CD4-positive, alpha-beta T cell treated with Interleukin-17A for 1 hour (primary cell): ENCODE measurements around the gene UGT2B10.
"Not testable (repeated sequence)": the region's sequence is repeated elsewhere in the genome, so short reads cannot be mapped to it uniquely, and the experiment has no call there.

Experiments used
- DNase-seq: peaks from one replicate; pipeline ENCODE4 v3.0.0-alpha.2; 2020

Gene UGT2B10

DNA sequence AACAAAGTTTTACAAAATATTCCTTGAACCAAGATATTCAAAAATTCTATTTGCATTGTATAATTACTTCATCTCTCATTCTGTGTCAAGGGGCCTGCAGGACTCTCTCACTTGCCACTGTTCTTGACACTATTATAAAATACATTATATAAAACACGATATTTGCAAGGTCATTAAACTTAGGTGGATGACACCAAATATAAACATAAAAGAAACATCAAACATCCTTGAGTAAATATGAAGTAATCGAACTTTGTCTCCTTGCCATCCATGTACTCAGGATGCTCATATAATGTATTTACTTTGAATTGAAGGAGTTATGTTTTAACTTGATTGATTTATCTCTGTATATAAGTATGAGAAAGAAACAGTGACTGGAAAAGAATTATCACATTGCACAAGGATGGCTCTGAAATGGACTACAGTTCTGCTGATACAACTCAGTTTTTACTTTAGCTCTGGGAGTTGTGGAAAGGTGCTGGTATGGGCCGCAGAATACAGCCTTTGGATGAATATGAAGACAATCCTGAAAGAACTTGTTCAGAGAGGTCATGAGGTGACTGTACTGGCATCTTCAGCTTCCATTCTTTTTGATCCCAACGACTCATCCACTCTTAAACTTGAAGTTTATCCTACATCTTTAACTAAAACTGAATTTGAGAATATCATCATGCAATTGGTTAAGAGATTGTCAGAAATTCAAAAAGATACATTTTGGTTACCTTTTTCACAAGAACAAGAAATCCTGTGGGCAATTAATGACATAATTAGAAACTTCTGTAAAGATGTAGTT is at the start of gene UGT2B10:
UGT2B10 (plus strand) TSS at position 378 of the 793 bp plus-strand sequence; CDS start at position 404, 26 bp downstream.
- DNase-seq = not testable (repeated sequence)

DNA sequence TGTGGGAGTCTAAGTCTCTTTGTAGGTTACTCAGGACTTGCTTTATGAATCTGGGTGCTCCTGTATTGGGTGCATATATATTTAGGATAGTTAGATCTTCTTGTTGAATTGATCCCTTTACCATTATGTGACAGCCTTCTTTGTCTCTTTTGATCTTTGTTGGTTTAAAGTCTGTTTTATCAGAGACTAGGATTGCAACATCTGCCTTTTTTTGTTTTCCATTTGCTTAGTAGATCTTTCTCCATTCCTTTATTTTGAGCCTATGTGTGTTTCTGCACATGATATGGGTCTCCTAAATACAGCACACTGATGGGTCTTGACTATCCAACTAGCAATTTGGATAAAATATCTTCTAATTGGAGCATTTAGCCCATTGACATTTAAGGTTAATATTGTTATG is 44.0 kb upstream of the UGT2B10 start:
- not testable (repeated sequence) for DNase-seq

DNA sequence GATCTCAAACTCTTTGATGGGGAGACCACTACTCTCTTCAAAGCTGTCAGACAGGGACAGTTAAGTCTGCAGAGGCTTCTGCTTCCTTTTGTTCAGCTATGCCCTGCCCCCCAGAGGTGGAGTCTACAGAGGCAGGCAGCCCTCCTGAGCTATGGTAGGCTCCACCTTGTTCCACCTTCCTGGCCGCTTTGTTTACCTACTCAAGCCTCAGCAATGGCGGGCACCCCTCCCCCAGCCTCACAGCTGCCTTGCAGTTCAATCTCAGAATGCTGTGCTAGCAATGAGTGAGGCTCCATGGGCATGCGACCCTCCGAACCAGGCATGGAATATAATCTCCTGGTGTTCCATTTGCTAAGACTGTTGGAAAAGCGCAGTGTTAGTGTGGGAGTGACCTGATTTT is 42.1 kb upstream of the UGT2B10 start:
- DNase-seq = no peak

DNA sequence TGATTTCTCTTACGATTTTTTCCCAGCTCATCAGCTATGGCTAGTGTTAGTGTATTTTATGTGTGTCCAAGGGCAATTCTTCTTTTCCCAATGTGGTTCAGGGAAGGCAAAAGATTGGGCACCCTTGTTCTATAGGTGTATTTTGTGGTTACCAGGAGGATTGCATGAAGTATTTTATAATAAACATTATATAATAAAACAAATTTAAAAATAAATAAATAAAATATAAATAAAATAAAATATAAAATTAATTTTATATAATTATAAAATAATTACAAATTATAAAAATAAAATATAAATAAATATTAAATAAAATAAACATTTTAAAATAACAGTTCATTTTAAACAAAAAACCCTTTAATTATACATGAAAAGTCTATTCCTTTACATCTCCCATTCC is 35.6 kb upstream of the UGT2B10 start:
- DNase-seq = no peak

DNA sequence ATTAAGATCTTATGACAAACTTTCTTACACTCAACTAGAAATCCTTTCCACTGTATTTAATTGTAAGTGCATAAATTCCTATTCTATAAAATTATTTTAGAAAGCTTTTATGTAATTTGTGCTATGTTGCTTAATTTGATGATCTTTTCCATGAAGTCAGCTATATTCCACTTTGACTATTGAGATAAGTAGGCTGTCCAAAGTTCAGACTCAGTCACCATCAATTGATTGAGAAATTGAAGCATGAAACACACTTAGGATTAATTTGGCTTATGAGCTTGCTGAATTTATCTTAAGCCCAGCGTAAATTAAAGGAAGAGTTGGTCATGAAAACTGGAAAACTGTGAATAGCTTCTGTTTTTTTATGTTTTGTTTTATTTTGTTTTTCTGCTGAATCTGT is 18.7 kb upstream of the UGT2B10 start:
- DNase-seq = no peak

DNA sequence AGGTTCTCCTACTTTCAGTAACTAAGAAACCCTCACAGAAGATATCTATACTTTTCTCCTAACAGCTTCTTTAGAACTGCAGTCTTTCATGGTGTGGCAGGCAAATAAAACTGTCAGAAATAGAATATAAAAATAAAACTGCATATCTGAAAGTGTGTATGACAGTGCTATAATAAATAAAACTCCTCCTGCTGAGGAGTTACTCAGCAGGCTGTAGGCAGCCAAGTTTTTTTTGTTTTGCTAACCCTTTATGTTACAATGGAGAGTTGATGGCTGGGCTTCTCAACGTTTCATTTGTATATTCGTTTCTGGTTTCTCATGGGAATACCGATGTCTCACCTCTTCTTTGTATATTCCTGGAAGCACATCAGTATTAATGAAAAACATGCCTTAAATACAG is 18.2 kb upstream of the UGT2B10 start:
- no peak for DNase-seq

DNA sequence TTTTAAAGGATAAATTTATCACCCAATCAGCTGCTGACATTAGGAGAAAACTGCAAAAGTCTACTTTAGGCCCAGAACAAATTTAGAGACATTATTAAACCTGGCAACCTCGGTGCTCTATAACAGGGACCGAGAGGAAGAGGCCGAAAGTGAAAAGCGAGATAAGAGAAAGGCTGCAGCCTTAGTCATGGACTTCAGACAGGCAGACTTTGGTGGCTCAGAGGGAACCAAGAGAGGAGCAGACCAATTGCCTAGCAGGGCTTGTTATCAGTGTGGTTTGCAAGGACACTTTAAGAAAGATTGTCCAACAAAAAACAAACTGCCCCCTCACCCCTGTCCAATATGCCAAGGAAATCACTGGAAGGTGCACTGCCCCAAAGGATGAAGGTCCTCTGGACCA is 12.8 kb upstream of the UGT2B10 start:
- DNase-seq = no peak

DNA sequence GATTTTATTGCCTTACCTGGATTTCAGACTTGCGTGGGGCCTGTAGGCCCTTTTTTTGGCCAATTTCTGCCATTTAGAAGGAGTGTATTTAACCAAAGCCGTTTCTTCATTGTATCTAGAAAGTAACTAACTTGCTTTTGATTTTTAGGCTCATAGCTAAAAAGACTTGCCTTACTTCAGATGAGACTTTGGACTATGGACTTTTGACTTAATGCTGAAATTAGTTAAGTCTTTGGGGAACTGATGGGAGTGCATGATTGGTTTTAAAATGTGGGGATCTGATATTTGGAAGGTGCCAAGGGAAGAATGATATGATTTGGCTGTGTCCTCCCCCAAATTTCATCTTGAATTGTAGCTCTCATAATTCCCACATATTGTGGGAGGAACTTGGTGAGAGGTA is 7.7 kb upstream of the UGT2B10 start:
- DNase-seq = no peak

DNA sequence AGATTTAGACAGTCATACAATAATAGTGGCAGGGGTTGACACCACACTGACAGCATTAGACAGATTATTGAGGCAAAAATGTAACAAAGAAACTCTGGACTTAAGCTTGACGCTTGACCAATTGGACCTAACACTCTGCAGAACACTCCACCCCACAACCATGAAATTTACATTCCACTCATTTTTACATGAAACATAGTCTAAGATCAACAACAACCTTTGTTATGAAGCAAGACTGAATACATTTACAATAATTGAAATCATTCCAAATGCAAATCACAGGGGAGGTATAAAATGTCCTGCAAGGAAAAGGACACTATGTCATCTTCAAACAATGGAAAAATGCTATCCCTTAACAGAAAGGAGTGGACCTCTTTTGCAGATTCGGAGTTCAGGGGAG is 4.9 kb upstream of the UGT2B10 start:
- DNase-seq = no peak

DNA sequence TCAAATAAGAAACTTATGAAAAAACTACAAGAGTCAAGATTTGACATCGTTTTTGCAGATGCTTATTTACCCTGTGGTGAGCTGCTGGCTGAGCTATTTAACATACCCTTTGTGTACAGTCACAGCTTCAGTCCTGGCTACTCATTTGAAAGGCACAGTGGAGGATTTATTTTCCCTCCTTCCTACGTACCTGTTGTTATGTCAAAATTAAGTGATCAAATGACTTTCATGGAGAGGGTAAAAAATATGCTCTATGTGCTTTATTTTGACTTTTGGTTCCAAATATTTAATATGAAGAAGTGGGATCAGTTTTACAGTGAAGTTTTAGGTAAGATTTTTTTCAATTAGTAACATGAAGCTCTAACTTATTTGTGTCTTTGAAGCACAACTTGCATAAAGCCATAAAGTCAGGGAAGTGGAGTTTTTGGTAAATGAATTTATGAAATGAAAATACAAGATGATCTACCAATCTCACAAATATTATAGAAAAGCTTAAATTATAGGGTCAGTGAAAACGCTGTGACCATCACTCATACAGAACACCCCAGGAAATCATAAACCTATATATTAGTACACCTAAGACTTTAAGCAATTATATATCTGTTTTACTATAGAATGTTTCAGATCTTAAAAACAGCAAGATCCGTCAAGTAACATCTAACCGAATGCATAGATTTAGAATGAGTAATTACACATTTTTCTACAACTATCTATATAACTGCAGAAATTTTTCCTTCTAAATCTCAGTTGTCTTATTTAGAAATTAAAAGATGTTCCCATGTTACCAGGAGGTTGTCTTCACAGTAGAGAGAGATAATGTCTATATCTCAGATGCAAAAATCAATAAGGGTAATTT is 844 bp downstream of the UGT2B10 start:
- DNase-seq = not testable (repeated sequence)

DNA sequence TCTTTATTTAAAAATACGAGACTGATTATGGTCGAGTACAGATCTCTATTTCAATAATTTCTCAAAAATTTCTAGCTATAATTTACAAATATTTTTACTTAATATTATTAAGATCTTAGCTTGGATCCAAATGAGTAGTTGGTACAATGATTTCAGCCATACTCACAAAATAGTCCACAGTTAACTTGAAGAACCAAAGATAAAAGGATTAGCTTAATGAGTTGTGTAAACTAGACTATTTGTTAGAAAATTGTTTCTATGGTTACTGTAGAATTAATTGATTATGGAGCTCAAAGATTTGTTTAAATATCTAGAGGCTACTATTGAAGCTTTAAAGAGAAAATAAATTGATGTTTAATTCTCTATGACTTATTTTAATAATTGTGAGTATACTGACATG is 1.6 kb downstream of the UGT2B10 start:
- DNase-seq = no peak

DNA sequence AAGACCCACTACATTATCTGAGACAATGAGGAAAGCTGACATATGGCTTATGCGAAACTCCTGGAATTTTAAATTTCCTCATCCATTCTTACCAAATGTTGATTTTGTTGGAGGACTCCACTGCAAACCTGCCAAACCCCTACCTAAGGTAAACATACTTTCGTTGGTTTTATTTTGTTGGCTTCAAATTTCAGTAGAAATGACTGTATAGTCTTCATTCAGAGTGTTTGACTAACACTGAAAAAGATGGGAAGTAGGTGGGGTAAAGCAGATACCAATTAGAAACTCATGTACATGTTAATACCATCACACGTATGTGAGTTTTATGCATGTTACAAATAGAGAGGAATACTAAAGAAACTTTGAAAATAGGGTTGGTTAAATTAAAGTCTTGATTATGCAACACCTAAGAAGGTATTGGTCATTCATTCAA is 2.3 kb downstream of the UGT2B10 start:
- not testable (repeated sequence) for DNase-seq

DNA sequence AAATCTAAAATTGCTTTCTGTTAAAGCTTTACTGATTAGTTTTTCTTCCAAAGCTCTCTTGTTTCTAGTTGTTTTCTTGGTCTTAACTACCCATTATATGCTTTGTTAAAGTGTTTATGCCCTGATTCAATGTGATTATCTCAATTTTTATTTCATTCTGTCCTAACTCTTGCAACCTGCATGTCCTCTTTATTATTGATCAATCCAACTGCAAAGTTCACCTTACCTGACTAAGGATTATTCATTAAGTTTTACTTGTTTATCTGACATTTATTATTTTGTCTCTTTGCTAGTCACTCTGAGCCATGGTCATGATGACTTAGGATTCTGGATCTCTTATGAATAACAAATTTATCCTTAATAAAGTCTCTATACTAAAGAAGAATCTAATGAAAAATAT is 15.8 kb downstream of the UGT2B10 start:
- no peak for DNase-seq

DNA sequence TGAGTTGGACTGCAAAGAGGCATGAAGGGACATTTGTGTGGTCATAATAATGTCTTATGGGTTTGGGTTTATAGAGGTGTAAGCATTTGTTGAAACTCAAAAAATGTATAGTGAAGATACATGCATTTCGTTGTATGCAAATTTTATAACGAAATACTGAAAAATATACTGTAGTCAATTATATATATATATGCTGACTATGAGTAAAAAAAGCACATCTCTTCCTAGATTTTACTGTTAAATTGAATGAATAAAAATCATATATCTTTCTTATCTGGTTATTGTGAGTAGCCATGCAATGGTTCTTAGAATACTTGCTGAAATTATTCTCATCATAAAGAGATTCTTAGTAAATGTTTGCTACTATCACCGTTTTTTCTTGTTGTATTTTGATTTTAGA is 34.5 kb downstream of the UGT2B10 start:
- no peak for DNase-seq

DNA sequence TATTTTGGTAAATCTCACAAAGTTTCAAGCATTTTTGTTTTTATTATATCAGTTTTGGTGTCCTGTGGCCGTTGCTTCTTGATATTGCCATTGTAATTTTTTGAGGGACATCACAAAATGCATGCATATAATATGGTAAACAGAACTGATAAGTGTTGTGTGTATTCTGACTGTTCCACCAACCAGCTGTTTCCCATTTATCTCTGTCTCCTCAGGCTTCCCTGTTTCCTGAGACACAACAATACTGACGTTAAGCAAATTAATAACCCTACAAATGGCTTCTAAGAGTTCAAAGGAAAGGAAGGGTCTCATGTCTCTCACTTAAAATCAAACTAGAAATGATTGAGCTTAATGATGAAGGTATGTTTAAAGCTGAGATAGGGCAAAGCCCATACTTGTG is 40.0 kb downstream of the UGT2B10 start:
- no peak for DNase-seq

DNA sequence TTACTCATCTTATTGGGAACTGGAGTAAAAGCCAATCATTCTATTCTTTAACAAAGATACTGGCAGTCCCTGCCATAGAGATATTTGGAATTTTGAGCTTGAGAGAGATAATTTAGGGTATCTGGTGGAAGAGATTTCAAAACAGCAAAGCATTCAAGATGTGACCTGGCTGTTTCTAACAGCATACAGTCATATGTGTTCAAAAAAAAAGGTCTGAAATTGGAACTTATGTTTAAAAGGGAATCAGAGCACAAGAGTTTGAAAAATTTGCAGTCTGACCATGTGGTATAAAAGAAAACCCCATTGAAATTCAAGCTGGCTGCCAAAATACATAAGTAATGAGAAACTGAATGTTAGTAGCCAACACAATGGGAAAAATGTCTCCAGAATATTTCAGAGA is 42.2 kb downstream of the UGT2B10 start:
- DNase-seq = no peak

DNA sequence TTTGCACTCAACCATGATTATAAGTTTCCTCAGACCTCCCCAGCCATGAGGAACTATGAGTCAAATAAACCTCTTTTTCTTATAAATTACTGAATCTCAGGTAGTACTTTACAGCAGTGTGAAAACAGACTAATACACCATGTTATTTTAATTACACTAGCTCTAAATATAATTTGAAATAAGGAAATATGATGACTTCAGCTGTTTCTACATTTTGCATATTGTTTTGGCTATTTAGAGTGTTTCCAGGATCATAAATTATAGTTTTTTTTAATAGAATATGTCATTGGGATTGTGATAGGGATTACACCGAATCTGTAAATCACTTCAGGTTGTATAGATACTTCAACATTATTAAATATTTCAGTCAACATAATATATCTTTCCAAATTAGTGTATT is 43.9 kb downstream of the UGT2B10 start:
- no peak for DNase-seq

DNA sequence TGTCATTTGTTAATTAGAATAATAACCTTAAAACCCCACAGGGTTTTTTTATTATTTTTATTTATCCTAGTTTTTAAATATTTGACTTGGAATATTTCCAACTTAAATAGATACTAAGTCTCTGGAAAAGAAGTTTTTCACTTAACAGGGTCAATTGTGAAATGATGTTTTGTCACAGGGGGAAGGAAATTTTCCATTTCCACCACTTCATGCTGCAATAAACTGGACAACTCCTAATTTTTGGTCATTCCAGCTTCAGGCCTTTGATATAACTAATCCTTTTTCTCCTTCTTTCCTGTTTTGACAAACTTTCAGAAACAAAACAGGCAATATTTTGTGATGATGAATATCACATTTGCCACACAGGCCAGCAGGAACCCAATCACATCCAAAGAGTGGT is 45.3 kb downstream of the UGT2B10 start:
- DNase-seq = no peak

DNA sequence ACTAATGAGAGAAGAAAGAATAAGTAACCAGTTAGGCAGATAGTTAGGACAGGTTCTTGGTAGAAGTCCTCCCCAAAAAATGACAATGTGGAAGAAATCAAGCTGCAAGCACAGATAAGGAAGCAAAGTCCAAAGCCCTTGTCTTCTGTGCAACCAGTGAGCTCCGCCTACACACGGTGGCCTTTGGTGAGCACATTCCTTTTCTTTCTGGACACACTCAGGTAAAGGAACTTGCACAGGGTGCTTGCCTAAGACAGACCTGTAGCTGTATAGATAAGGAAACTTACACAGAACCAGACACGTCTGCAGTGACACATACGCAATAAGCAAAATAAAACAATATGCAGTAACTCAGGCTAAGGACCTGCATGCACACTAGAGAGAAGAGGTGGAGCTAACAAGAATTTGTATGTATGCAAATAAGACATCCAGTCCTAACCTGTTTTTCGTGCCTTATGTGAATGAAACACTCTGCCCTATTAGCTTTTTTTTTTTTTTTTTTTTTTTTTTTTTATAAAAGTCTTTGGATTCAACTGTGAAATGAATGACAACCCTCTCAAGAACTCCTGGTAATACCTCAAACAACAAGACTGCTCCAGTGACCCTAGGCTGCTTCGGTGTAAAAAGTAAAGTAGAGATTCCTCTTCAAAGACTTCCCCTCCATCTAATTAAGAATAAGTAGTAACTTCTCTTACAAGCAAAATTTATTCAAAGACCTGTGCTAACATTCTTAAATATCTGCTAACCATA is 48.8 kb downstream of the UGT2B10 start:
- no peak for DNase-seq

DNA sequence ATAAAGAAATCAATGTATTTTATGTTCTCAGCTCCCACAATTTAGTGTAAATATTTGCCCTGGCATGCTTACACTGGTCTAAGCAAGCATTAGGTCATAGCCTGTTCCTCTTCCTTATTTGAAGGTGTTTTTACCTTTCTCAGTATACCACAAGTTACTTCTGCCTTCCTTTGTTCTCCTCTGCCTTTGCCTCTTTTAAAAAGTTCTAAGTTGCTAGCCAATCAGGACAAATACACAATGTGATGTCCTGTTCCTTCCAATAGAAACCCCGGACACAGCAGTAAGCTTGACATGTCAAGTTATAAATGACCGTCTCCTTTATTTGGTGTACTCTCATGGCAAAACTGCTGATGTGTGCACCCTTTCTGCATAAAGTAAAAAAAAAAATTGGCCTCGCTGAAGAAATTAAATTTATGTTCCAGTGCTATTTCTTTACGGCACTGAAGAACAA is 49.4 kb downstream of the UGT2B10 start:
- no peak for DNase-seq

DNA sequence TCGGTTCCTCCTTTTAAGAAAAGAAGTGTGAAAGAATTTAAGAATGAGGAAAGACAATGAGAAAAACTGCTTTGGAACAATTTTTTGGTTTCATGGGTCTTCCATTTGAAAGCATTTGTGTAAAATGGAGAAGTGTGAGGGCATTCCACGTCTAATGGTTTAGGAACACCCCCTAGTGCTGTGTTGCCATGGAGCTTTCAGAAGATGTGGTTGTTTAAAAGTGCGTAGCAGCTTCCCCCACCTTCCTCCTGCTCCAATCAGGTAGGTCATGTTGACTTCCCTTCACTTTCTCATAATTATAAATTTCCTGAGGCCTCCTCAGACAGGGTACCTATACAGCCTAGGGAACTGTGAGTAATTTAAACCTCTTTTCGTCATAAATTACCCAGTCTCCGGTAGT is 50.0 kb downstream of the UGT2B10 start:
- no peak for DNase-seq

DNA sequence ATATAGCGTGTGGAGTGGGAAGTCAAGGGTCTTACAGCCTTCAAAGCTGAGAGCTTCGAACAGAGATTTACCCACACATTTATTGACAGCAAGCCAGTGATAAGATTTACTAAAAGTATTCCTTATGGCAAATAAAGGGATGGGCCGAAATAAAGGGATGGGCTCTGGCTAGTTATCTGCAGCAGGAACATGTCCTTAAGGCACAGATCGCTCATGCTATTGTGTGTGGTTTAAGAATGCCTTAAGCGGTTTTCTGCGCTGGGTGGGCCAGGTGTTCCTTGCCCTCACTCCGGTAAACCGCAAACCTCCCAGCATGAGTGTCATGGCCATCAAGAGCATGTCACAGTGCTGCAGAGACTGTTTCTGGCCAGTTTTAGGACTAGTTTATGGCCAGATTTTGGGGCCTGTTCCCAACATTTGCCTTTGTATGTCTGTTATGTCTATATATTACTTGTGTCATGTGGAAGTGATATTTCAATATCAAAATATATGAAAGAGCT is 53.5 kb downstream of the UGT2B10 start:
- no peak for DNase-seq
